Dermis microvascular lymphatic vessel endothelial cell (primary cell): ENCODE results near the gene MAP3K10. TPM values are rescaled to one million over a fixed set of nuclear protein-coding genes. Genes with fewer than 3 reads are reported as not detected.
"Not testable (repeated sequence)": the region's sequence is repeated elsewhere in the genome, so short reads cannot be mapped to it uniquely, and the experiment has no call there.

Experiments
- DNase-seq, 2 donors: peaks; one replicate each; pipeline versions ENCODE4 v3.0.0 to v3.0.0-alpha.2; 2010; ENCODE audit warnings: low read depth in 2 of 2
- total RNA-seq: library from RNA; depleted of rRNA; stranded (reverse); fragments of >200 nt; gene quantifications from 2 replicates; pipeline ENCODE4 v1.2.1, GENCODE V29; 2014

MAP3K10 gene
- total RNA-seq, 1 donor from 2014 or later, result 3.0 TPM

GRCh38 chr19:40171293-40171692 lies 19.9 kb upstream of the MAP3K10 start:
- not testable (repeated sequence) for DNase-seq

- DNase-seq, result peak in 1 of 2 donors; percentile 58
Observed at GRCh38 chr19:40174092-40174491, 17.1 kb upstream of the MAP3K10 start.

GRCh38 chr19:40175820-40176219 lies 15.4 kb upstream of the MAP3K10 start:
- DNase-seq, result no peak

GRCh38 chr19:40177286-40178070 lies 13.7 kb upstream of the MAP3K10 start:
- no peak for DNase-seq

GRCh38 chr19:40178756-40179155 lies 12.5 kb upstream of the MAP3K10 start:
- DNase-seq, result no peak

GRCh38 chr19:40184273-40184672 lies 7.0 kb upstream of the MAP3K10 start:
- no peak for DNase-seq

- peak in 1 of 2 donors; percentile 31 for DNase-seq
Observed at GRCh38 chr19:40191836-40192646, 815 bp downstream of the MAP3K10 start.

GRCh38 chr19:40192758-40193586 lies 1.7 kb downstream of the MAP3K10 start:
- DNase-seq, result no peak

GRCh38 chr19:40193587-40193849 lies 2.3 kb downstream of the MAP3K10 start:
- no peak for DNase-seq

- no peak for DNase-seq
Observed at GRCh38 chr19:40198272-40198990, 7.2 kb downstream of the MAP3K10 start.

GRCh38 chr19:40200341-40201099 lies 9.3 kb downstream of the MAP3K10 start:
- DNase-seq, result no peak

GRCh38 chr19:40204381-40204780 lies 13.2 kb downstream of the MAP3K10 start:
- DNase-seq, result no peak

GRCh38 chr19:40205760-40206159 lies 14.5 kb downstream of the MAP3K10 start:
- no peak for DNase-seq

- no peak for DNase-seq
Observed at GRCh38 chr19:40208602-40209001, 17.4 kb downstream of the MAP3K10 start.

- DNase-seq, result no peak
Observed at GRCh38 chr19:40210889-40211288, 19.7 kb downstream of the MAP3K10 start.

- no peak for DNase-seq
Observed at GRCh38 chr19:40213251-40213829, 22.1 kb downstream of the MAP3K10 start.

- DNase-seq, result no peak
Observed at GRCh38 chr19:40213882-40214570, 22.8 kb downstream of the MAP3K10 start.

GRCh38 chr19:40214936-40215335 lies 23.7 kb downstream of the MAP3K10 start:
- DNase-seq, result no peak

- no peak for DNase-seq
Observed at GRCh38 chr19:40216013-40216776, 25.0 kb downstream of the MAP3K10 start.
